Effector CD8-positive, alpha-beta T cell (primary cell): ENCODE data around the gene RGR.

Source experiments
- DNase-seq: peaks from one replicate; lab custom pipeline; 2025; lab: John Stamatoyannopoulos, UW
- total RNA-seq, 4 experiments: gene quantifications; one replicate each; lab custom pipeline; 2026; lab: John Stamatoyannopoulos, UW

Gene RGR, protein sequence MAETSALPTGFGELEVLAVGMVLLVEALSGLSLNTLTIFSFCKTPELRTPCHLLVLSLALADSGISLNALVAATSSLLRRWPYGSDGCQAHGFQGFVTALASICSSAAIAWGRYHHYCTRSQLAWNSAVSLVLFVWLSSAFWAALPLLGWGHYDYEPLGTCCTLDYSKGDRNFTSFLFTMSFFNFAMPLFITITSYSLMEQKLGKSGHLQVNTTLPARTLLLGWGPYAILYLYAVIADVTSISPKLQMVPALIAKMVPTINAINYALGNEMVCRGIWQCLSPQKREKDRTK
- total RNA-seq: 0 reads per million in 4 experiments

DNA sequence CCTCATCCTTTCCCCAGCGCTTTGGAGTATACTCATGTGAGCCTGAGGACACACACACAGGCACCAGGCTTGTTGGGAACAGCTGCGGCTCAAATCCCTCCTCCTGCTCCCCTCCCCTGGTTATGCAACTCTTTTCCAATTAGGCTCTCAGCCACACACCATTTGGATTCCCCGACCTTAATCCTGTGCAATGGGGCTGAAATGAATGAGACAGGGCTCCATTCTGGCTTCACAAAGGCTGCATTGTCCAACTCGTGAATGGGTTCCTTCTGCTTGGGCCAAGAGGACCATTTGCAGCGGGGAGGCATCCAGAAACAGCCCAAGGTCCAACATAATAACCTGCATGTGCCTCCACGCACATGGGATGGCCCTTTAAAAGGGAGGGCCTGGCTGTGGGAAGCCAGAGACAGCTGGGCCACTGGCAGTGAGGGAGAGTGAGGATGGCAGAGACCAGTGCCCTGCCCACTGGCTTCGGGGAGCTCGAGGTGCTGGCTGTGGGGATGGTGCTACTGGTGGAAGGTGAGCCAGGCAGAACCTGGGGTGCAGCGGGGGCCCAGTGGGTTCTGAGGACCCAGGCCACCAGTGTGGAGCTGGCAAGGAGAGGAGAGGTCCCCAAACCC, at the start of gene RGR:
Gene RGR, plus strand, starts transcription at position 403 of the 620 bp plus-strand sequence. Its CDS starts 38 bp downstream, at position 441.
- no peak for DNase-seq

DNA sequence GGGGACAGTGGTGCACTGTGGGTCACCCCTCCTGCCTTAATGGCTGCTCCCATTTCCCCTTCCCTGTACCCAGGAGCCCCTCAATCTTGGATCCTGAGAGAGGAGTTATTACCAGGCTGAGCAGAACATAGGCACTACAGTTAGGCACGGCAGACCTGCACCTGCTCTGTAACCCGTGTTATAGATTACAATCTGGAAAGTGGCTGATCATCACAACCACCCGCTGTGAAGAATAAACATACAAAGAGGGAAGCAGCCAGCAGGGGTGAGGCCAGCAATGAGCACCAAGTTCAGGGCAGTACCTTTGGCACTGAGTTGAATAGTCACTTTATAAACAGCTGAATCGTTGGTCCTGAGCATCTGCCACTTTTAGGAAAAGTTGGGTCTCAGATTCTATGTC, 48.8 kb upstream of the RGR start:
- no peak for DNase-seq

GRCh38 chr10:84196941-84197340, 47.9 kb upstream of the RGR start:
- no peak for DNase-seq

DNA sequence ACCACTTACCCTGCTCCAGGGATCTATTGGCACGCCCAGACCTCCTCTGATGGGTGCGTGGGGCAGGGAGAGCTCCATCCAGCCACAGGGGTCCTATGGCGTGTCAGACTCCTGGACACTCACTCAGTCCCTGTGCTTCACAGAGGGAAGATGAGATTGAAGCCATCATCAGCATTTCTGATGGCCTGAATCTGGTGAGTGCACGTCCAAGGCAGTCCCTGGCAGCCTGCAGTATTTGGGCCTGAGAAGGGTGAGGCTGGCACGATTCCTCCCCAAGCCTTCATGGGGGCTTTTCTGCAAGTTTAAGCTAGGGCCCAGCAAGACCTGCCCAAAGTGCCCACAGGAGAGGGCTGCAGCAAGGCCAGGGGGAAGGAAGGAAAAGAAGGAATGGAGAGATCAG, 47.2 kb upstream of the RGR start:
- DNase-seq: no peak

GRCh38 chr10:84198206-84198915, 46.5 kb upstream of the RGR start:
- DNase-seq: no peak

GRCh38 chr10:84200537-84201243, 44.2 kb upstream of the RGR start:
- no peak for DNase-seq

DNA sequence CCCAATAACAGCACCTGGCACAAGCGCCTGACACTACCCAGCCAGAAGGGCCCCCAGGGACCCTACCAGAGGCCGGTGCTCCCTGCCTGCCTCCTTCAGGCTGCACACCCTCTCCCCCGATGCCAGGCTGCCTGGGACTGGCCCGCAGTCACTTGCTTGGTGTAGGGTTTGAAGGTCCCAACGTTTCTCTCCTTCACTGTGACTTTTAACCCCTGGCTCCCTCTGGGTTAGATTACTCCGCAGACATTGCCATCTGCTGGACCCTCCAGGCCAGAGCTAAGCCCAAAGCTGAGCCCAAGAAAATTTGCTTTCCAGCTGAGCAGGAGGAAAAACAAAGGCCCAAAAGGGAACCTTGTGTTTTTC, 43.6 kb upstream of the RGR start:
- DNase-seq: no peak

- no peak for DNase-seq
Observed at GRCh38 chr10:84201682-84202081, 43.2 kb upstream of the RGR start.

DNA sequence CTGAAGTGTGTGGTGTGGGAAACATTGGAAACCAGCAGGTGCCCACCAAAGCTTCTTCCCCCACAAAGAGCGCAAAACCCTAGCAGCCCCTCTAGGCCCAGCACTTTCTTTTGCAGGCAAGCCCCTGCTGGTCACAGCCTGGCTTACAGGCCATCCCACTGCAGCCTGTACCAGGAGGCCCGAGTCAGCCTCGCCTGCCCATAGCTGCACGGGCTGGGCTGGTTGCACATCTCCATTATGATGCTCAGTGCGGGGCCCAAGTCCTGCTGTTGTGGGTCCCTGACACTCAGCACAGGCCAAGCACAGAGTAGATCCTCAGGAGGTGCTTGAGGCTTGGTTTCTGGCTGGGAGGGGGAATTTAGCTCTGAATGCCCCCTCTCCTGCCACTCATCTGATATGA, 42.5 kb upstream of the RGR start:
- DNase-seq: no peak

- no peak for DNase-seq
Observed at GRCh38 chr10:84204122-84204521, 40.7 kb upstream of the RGR start.

- no peak for DNase-seq
Observed at GRCh38 chr10:84204610-84205009, 40.2 kb upstream of the RGR start.

DNA sequence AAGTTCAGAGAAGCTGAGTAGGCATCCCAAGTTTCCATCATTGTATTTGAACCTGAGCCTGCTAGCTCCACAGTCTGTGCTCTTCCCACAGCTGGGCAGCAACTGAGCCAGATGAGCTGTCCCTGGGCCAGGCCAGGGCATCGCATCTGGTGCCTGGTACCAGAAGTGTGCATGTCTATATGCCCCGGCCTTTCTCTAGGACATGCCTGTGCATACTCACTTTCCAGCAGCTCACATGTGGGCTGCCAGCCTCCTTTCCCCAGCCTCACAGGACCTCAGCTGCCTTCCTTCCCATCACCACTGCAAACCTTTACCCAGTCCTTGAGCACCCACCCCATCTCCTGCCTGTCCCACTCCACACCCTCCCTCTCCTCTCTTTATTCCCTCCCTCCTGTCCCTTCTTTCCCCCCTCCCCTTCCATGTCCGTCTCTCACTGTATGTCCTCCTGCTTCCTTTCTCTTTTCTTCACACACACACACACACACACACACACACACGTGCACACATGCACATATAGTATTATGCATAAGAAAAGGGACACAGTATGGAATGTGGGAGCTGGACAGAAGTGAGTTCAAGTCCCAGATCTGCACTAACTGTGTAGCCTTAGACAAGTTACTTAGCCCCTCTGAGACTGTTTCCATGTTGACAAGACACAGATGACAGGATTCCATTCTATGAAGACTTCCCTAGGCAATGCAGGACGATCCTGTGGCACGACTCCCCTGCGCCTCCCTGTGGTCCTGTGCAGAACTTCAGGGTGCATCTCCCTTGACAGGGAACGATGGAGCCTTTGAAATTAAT, 39.6 kb upstream of the RGR start:
- DNase-seq: peak; percentile 55

DNA sequence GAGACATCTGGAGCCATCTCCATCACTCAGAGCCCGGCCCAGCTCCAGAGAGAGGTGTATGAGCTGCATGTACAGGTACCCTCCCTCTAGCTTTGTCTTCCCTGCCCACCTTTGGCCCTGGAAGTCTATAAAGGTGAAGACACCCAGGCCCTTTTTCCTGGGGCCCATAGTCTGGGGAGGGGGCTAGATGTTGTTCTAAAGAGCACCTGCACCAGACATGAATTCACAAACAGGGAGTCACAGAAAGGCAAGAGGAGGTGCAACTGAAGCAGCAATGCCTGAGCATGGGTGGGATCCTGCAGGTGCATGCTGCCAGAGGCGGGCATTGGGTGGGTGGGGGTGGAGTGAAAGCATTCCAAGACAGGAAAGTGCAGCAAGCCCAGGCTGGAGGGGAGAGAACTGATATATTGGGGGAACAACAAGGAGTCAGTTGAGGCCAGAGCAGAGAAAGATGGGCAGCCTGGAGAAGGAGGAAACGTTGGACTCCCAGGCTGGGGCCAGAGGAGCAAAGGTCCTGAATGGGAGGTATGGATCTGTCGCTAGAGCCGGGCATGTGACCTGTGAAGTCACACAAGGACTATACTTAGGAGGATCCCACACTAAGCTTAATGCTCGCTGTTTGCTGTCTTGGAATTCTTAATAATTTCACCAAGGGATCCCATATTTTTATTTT, 38.9 kb upstream of the RGR start:
- DNase-seq: no peak

- DNase-seq: no peak
Observed at GRCh38 chr10:84208023-84208422, 36.8 kb upstream of the RGR start.

DNA sequence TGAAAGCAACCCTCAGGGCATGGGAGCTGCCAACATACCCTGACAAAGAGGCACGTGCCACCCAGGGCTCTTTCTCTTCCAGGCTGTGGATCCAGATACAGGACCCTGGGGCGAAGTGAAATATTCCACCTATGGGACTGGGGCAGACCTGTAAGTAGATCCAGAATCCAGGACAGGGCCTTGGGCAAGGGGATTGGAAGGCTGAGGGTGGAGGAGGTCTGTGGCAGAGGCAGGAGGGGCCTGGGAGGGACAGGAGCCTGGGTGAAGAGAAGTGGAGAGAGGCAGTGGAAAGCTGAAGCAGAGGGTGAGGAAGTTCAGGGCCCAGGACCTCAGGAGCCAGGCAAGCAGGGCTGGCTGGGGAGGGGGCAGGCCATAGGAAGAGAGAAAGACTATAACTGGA, 33.3 kb upstream of the RGR start:
- DNase-seq: no peak

- no peak for DNase-seq
Observed at GRCh38 chr10:84212014-84212413, 32.8 kb upstream of the RGR start.

DNA sequence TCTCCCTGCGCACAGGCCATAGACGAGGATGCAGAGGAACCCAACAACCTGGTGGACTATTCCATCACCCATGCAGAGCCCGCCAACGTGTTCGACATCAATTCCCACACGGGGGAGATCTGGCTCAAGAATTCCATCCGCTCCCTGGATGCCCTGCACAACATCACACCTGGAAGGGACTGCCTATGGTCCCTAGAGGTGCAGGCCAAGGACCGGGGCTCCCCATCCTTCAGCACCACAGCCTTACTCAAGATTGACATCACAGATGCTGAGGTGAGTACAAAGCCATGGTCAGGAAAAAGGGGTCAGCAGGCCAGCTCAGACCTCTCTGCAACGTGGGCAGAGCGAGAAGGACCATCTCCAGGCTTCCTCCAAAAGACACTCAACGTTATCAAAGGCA, 31.8 kb upstream of the RGR start:
- DNase-seq: no peak

DNA sequence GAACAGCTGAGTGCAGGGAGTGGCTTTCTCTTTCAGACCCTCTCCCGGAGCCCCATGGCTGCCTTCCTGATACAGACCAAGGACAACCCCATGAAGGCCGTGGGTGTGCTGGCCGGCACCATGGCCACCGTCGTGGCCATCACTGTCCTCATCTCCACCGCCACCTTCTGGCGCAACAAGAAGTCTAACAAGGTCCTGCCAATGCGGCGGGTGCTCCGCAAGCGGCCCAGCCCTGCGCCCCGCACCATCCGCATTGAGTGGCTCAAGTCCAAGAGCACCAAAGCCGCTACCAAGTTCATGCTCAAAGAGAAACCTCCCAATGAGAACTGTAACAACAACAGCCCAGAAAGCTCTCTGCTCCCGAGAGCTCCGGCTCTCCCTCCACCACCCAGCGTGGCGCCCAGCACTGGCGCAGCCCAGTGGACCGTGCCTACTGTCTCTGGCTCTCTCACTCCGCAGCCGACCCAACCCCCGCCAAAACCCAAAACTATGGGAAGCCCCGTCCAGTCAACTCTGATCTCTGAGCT, 30.7 kb upstream of the RGR start:
- no peak for DNase-seq

- peak; percentile 10 for DNase-seq
Observed at GRCh38 chr10:84214612-84215235, 30.1 kb upstream of the RGR start.

- no peak for DNase-seq
Observed at GRCh38 chr10:84216834-84217233, 28.0 kb upstream of the RGR start.
